IMR-90 (cell line): Measurements from ENCODE around the gene PLPP4. TPM values are rescaled to one million over a fixed set of nuclear protein-coding genes. Genes with fewer than 3 reads are reported as not detected.

Experiments
- ATAC-seq: fragments of 200-7000 bp; cut with Tn5 transposase; 2 replicates; pipeline ENCODE4 v1.9.1; 2020; ENCODE audit warnings: low read depth, mild to moderate bottlenecking, moderate library complexity
- BruUV-seq: library from RNA; stranded (reverse); fragments of 400-500 nt; replicated peaks from 2 replicates; lab custom pipeline; 2021; lab: Mats Ljungman, UMichigan
- CTCF ChIA-PET: fragments of 300-600 bp; formaldehyde crosslinking; extraction: SDS; loops from one replicate; lab custom pipeline; 2021; ENCODE audit warnings: antibody characterized with exemption; lab: Yijun Ruan, JAX
- POLR2A ChIA-PET: fragments of 300-600 bp; sonication (Branson Sonifier 250); formaldehyde crosslinking; loops from one replicate; lab custom pipeline; 2022; ENCODE audit warnings: antibody characterized with exemption; ENCODE audit not compliant: unreplicated experiment; lab: Charles Lee
- DNase-seq: peaks from one replicate; pipeline ENCODE4 v3.0.0; 2013
- H2AFZ ChIP-seq: replicated peaks from 2 replicates; pipeline ENCODE3; 2013; ENCODE audit warnings: low read length, mild to moderate bottlenecking; ENCODE audit not compliant: poor library complexity
- H2AK5ac ChIP-seq: 2 replicates; pipeline ENCODE4 v1.6.1; 2013; ENCODE audit warnings: low read depth, low read length, inconsistent platforms
- H2AK9ac ChIP-seq: replicated peaks from 2 replicates; pipeline ENCODE3; 2013; ENCODE audit warnings: mild to moderate bottlenecking, low read depth, low read length, moderate library complexity; ENCODE audit not compliant: poor library complexity
- H2BK120ac ChIP-seq: 2 replicates; pipeline ENCODE4 v1.6.1; 2013; ENCODE audit warnings: low read depth, low read length, inconsistent platforms
- H2BK15ac ChIP-seq: 3 replicates; pipeline ENCODE4 v1.6.1; 2013; ENCODE audit warnings: low read depth, low read length, inconsistent platforms
- H2BK20ac ChIP-seq: 2 replicates; pipeline ENCODE4 v1.6.1; 2013; ENCODE audit warnings: low read depth, mild to moderate bottlenecking, inconsistent platforms, low read length, moderate library complexity
- H2BK5ac ChIP-seq: 2 replicates; pipeline ENCODE4 v1.6.1; 2013; ENCODE audit warnings: mild to moderate bottlenecking, low read depth, low read length, inconsistent platforms; ENCODE audit not compliant: poor library complexity, severe bottlenecking
- H3K14ac ChIP-seq: replicated peaks from 2 replicates; pipeline ENCODE4 v1.6.1; 2013; ENCODE audit warnings: low read depth, low read length, inconsistent platforms
- H3K18ac ChIP-seq: 2 replicates; pipeline ENCODE4 v1.6.1; 2013; ENCODE audit warnings: low read depth, low read length, control low read depth
- H3K23ac ChIP-seq: 2 replicates; pipeline ENCODE4 v1.6.1; 2013; ENCODE audit warnings: low read depth, low read length, inconsistent platforms
- H3K27ac ChIP-seq: 2 replicates; pipeline ENCODE4 v1.5.1; 2013; ENCODE audit warnings: mild to moderate bottlenecking, control low read depth, low read length; ENCODE audit not compliant: insufficient read depth
- H3K27me3 ChIP-seq: 2 replicates; pipeline ENCODE4 v1.6.1; 2013; ENCODE audit warnings: low read length; ENCODE audit not compliant: control insufficient read depth, insufficient read depth
- H3K36me3 ChIP-seq: 2 replicates; pipeline ENCODE4 v1.6.1; 2013; ENCODE audit warnings: low read length, mixed read lengths; ENCODE audit not compliant: control insufficient read depth, insufficient read depth
- H3K4ac ChIP-seq: 2 replicates; pipeline ENCODE4 v1.6.1; 2013; ENCODE audit warnings: low read depth, low read length, inconsistent platforms
- H3K4me1 ChIP-seq: 2 replicates; pipeline ENCODE4 v1.6.1; 2013; ENCODE audit warnings: low read length, mixed read lengths; ENCODE audit not compliant: control insufficient read depth, insufficient read depth
- H3K4me2 ChIP-seq: 2 replicates; pipeline ENCODE4 v1.6.1; 2013; ENCODE audit warnings: low read depth, mild to moderate bottlenecking, control low read depth, low read length, moderate library complexity
- H3K4me3 ChIP-seq: 2 replicates; pipeline ENCODE4 v1.5.1; 2013; ENCODE audit warnings: low read depth, mild to moderate bottlenecking, control low read depth, low read length, moderate library complexity; ENCODE audit not compliant: insufficient read depth
- H3K56ac ChIP-seq: 2 replicates; pipeline ENCODE4 v1.6.1; 2013; ENCODE audit warnings: low read length, inconsistent platforms; ENCODE audit not compliant: insufficient read depth; ENCODE audit errors: extremely low read depth
- H3K79me1 ChIP-seq, 2 experiments: 2 replicates each; pipeline ENCODE4 v1.6.1; 2013; ENCODE audit warnings: low read length in 2 of 2, inconsistent platforms in 1 of 2, low read depth in 1 of 2
- H3K9ac ChIP-seq: 2 replicates; pipeline ENCODE4 v1.6.1; 2013; ENCODE audit warnings: low read depth, low read length, control low read depth
- H3K9me1 ChIP-seq: 2 replicates; pipeline ENCODE4 v1.6.1; 2013; ENCODE audit warnings: low read length, inconsistent platforms; ENCODE audit not compliant: insufficient read depth
- H3K9me3 ChIP-seq: 2 replicates; pipeline ENCODE4 v1.6.1; 2013; ENCODE audit warnings: low read length; ENCODE audit not compliant: control insufficient read depth, insufficient read depth
- H4K20me1 ChIP-seq: 2 replicates; pipeline ENCODE4 v1.6.1; 2013; ENCODE audit warnings: low read length, inconsistent platforms; ENCODE audit not compliant: insufficient read depth
- H4K5ac ChIP-seq: 2 replicates; pipeline ENCODE4 v1.6.1; 2013; ENCODE audit warnings: mild to moderate bottlenecking, low read depth, low read length, control low read depth
- H4K8ac ChIP-seq, 2 experiments: 2 replicates each; pipeline ENCODE4 v1.6.1; 2013; ENCODE audit warnings: low read depth in 2 of 2, low read length in 2 of 2, control low read depth in 1 of 2, inconsistent platforms in 1 of 2
- H4K91ac ChIP-seq: 2 replicates; pipeline ENCODE4 v1.6.1; 2013; ENCODE audit warnings: low read depth, low read length, inconsistent platforms; ENCODE audit not compliant: insufficient read depth
- ELK1 ChIP-seq: fragments of 150-350 bp; IDR thresholded peaks from 2 replicates; pipeline ENCODE4 v1.6.1; 2016; ENCODE audit warnings: low read depth, mild to moderate bottlenecking, low read length, moderate library complexity, borderline replicate concordance
- MAZ ChIP-seq: IDR thresholded peaks from 2 replicates; pipeline ENCODE4 v1.6.1; 2012; ENCODE audit warnings: low read depth, mild to moderate bottlenecking, low read length, improper control_type of control experiment, moderate library complexity, borderline replicate concordance
- MXI1 ChIP-seq: IDR thresholded peaks from 2 replicates; pipeline ENCODE4 v1.6.1; 2012; ENCODE audit warnings: low read depth, mild to moderate bottlenecking, low read length, moderate library complexity, borderline replicate concordance
- dilution Hi-C: fragments of 300-500 bp; cut with HindIII; formaldehyde crosslinking; loops from one replicate; pipeline ENCODE4 v1.14.3; 2018; ENCODE audit warnings: low sequenced_read_pairs; ENCODE audit not compliant: unreplicated experiment
- in situ Hi-C: fragments of 300-500 bp; cut with MboI; formaldehyde crosslinking; loops from 3 replicates; pipeline ENCODE4 v1.14.3; 2019; ENCODE audit warnings: low sequenced_read_pairs, inconsistent platforms, mixed read lengths
- intact Hi-C: fragments of 100-400 bp; cut with micrococcal nuclease; formaldehyde crosslinking; loops from 2 replicates; pipeline ENCODE4 v1.10.0; 2022
- polyA plus RNA-seq, 3 experiments: library from polyadenylated mRNA; depleted of rRNA; stranded (reverse); fragments of >200 nt; gene quantifications; 2 replicates each; pipeline ENCODE4 v1.2.3, GENCODE V29; 2012; ENCODE audit warnings: low replicate concordance in 1 of 3
- total RNA-seq: library from RNA; depleted of rRNA; stranded (reverse); fragments of >200 nt; gene quantifications from 2 replicates; pipeline ENCODE4 v1.2.3, GENCODE V29; 2012

PLPP4 gene
- total and polyA plus RNA-seq, 2 of the 4 experiments (the other 2 are of a cell fraction), result 0.18 to 0.60 TPM

DNA sequence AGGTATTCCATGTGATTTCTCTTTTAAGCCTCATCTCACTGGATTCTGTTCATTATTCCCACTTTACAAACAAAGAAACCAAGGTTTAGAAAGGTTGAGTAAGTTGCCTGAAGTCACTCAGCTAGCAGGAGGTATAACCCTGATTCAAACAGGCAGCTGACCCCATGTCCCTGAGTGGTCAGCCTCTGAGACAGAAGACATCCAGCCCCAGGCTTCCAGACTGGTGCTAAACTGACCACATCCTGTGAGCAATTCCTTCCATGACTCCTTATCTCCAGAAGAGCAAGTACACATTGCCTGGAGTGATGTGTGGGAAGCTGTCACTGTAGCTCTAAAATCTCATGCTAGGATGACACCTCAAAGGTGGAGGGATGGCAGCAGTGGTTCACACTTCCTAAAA lies 3.7 kb downstream of the PLPP4 start:
- H4K8ac ChIP-seq, result no peak overlapping the region
- POLR2A ChIA-PET, result no interaction called here
- no peak overlapping the region for H2BK5ac ChIP-seq
- CTCF ChIA-PET, result no interaction called here
- TF ChIP-seq ELK1, result no peak
- TF ChIP-seq MAZ, result no peak
- TF ChIP-seq MXI1, result no peak
- in situ Hi-C loops (no loop called here), intact Hi-C loops (no loop called here), dilution Hi-C loops (no loop called here)
- H2BK120ac ChIP-seq, result no peak overlapping the region
- BruUV-seq, result no TSS peak
- no peak overlapping the region for H4K5ac ChIP-seq
- no peak overlapping the region for H3K14ac ChIP-seq
- H2BK15ac ChIP-seq, result no peak overlapping the region
- H3K4me2 ChIP-seq, result no peak overlapping the region
- H3K9me1 ChIP-seq, result no peaks in the 10 kb centered on the region
- no peak overlapping the region for H3K56ac ChIP-seq
- DNase-seq (peak; percentile 54), ATAC-seq (no peak)
- no peak overlapping the region for H3K27ac ChIP-seq
- H2AK9ac ChIP-seq, result no peak overlapping the region
- H3K4me3 ChIP-seq, result no peak overlapping the region
- H3K27me3 ChIP-seq, result no peaks in the 10 kb centered on the region
- H3K4me1 ChIP-seq, result no peaks in the 10 kb centered on the region
- no peak overlapping the region for H3K23ac ChIP-seq
- H3K9me3 ChIP-seq, result peaks cover 15% of the 10 kb centered on the region
- H3K18ac ChIP-seq, result no peak overlapping the region
- H3K36me3 ChIP-seq, result no peaks in the 10 kb centered on the region
- no peak overlapping the region for H2AFZ ChIP-seq
- no peak overlapping the region for H3K4ac ChIP-seq
- no peak overlapping the region for H2AK5ac ChIP-seq
- no peak overlapping the region for H2BK20ac ChIP-seq
- no peak overlapping the region for H4K91ac ChIP-seq
- H3K9ac ChIP-seq, result no peak overlapping the region
- H3K79me1 ChIP-seq, result no peaks in the 10 kb centered on the region
- no peaks in the 10 kb centered on the region for H4K20me1 ChIP-seq
